NCI-H82 treated with DMSO at 0.1 percent for 48 hours (cell line): ENCODE results near the gene TTC38.
"Not testable (repeated sequence)": the region's sequence is repeated elsewhere in the genome, so short reads cannot be mapped to it uniquely, and the experiment has no call there.

ENCODE experiments used
- DNase-seq: peaks from one replicate; lab custom pipeline; 2025; ENCODE audit not compliant: unreplicated experiment; lab: John Stamatoyannopoulos, UW

TTC38 gene

DNA sequence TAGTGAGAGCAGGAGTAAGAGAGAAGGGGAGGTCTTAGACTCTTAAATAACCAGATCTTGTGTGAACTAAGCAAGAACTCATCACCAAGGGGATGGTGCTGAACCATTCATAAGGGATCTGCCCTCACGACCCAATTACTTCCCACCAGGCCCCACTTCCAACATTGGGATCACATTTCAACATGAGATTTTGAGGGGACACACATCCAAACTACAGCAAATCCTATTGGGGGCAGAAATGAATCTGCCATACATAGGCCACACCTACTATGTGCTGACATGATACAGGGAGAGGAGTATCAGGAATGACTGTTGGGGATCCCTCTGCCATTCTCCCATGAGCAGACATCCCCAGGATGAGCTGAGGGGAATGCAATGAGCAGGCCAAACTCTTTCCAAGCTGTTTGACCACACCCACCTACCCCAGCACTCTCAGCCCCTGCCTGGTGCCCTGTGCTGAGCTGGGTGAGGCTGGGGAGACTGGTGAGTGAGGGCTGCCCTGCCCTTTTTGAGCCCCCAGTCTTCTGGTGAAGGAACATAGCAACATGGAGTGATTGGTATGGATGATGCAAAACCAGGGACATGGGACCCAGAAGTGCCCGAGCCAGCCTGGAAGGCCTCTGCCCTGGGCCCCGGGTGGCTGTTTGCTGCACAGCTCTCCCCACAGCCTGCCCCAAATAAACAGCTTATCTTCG, 27.6 kb downstream of the TTC38 start:
- DNase-seq, result no peak

- DNase-seq, result peak; percentile 79
Measured at GRCh38 chr22:46296257-46297150, 28.7 kb downstream of the TTC38 start, which contains the start of gene GTSE1. Gene GTSE1 (plus strand): TSS chr22:46296870. CDS start chr22:46297401, 531 bp downstream.

DNA sequence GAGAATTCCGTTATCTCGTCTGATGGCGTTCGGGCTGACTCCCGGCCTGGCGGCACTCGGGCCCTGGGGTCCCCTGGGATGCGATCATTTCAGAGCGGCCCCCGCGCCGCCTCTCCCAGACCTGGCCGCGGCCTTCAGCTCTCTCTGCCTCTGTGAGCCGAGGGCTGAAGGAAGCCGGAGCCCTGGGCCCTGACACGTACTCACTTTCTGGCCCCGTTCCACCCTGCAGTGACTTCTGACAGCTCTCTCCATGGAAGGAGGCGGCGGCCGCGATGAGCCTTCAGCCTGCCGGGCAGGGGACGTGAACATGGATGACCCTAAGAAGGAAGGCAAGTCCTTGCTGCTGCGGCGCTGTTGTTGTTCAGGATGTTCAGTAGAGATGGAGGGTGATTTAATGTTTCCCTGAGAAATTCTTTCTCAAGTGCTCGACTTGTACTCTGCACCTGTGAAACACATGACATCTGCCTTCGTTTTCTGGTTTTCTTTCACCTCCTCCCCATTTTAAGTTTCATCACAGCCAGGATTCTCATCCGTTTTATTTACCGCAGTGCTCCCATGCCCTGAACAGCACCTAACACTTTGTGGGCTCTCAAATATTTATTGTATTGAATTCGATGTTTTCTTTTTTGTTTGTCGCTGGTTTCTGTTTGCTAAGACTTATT, 29.5 kb downstream of the TTC38 start:
- no peak for DNase-seq

GRCh38 chr22:46299101-46299500, 31.3 kb downstream of the TTC38 start:
- DNase-seq, result no peak

GRCh38 chr22:46300491-46300890, 32.7 kb downstream of the TTC38 start:
- no peak for DNase-seq

DNA sequence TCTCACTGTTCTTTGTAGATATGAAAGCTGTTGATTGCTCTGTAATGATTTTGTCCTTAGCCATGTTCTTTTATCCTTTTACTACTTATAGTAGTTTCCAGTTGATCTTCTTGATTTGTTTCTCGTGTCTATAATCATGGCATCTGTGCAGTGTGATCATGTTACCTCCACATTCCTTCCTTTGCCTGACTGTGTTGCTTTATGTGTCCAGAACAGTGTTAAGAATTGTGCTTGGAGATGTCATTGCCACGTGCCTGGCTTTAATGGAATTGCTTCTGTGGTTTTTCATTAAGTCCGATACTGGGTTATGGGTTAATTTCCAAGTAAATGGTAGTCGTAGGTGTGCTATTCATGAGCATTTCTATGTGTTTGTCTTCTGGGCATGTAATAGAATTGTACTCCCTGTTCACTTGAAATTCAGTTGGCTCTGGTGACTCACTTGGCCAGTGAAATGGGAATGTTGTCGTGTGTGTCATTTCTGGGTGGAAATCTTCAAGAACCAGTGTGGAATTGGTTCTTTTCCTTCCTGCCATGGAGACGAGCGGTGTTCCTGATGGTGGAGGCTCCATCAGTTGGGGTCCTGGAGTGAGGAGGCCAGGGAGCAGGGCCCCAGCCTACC, 35.6 kb downstream of the TTC38 start:
- no peak for DNase-seq

DNA sequence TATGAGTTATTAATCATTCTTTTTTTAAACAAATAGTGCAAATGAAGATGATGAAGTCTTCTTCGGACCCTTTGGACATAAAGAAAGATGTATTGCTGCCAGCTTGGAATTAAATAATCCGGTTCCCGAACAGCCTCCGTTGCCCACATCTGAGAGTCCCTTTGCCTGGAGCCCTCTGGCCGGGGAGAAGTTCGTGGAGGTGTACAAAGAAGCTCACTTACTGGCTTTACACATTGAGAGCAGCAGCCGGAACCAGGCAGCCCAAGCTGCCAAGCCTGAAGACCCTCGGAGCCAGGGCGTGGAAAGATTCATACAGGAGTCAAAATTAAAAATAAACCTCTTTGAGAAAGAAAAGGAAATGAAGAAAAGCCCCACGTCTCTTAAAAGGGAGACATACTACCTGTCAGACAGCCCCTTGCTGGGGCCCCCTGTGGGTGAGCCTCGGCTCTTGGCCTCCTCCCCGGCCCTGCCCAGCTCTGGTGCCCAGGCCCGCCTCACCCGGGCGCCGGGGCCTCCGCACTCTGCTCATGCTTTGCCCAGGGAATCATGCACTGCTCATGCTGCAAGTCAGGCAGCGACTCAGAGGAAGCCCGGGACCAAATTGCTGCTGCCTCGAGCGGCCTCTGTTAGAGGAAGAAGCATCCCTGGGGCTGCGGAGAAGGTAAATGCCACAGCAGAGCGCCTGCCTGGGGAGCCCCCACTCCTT, 40.6 kb downstream of the TTC38 start:
- DNase-seq, result no peak

DNA sequence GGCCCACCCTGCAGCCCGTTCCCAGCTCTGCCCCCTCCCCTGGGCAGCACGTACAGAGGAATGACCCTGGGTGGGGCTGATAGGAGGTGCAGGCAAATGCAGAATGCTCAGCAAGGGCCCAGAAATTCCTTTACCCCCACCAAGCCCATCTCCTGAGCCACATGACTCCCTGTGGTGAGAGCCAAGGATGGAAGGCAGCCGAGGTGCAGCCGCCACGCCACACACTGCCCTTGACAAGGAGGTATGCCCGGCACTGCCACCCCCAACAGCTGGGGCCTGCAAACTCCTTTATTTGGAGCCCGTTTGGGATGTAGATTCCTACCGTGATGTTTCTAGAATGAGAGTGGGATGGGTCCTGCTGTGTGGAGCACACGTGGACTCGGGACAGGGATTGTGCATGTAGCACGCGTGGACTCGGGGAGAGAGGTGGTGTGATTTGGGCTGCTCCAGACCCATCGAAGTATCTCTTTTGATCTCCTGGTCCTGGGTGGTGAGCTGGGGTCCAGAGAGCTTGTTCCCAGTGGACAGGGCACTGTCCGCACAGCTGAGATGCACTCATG, 41.8 kb downstream of the TTC38 start:
- DNase-seq, result no peak

GRCh38 chr22:46312056-46312455, 44.2 kb downstream of the TTC38 start:
- no peak for DNase-seq

GRCh38 chr22:46312848-46313247, 45.0 kb downstream of the TTC38 start:
- DNase-seq, result not testable (repeated sequence)

- no peak for DNase-seq
Measured at GRCh38 chr22:46315976-46316375, 48.2 kb downstream of the TTC38 start.

GRCh38 chr22:46317646-46318045, 49.8 kb downstream of the TTC38 start:
- no peak for DNase-seq

DNA sequence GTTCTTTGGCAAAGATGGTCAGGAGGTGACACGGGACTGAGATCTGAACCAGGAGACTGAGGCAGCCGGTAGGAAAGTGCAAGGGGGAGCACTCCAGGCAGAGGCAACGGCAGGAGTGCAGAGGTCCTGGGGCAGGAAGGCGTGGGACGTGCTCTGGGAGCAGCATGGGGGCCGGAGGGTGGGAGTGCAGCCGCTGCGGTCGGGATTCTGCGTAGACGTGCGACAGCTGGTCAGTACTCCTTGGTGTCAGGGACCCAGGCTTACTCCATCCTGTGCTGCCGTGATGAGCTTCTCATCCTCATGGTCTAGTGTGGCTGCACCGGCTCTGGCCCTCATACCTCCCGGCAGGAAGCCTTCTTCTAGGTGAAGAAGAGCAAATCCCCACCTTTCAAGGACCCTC, 50.8 kb downstream of the TTC38 start:
- no peak for DNase-seq

- no peak for DNase-seq
Measured at GRCh38 chr22:46319319-46319718, 51.5 kb downstream of the TTC38 start.

- DNase-seq, result no peak
Measured at GRCh38 chr22:46320166-46320710, 52.4 kb downstream of the TTC38 start.

DNA sequence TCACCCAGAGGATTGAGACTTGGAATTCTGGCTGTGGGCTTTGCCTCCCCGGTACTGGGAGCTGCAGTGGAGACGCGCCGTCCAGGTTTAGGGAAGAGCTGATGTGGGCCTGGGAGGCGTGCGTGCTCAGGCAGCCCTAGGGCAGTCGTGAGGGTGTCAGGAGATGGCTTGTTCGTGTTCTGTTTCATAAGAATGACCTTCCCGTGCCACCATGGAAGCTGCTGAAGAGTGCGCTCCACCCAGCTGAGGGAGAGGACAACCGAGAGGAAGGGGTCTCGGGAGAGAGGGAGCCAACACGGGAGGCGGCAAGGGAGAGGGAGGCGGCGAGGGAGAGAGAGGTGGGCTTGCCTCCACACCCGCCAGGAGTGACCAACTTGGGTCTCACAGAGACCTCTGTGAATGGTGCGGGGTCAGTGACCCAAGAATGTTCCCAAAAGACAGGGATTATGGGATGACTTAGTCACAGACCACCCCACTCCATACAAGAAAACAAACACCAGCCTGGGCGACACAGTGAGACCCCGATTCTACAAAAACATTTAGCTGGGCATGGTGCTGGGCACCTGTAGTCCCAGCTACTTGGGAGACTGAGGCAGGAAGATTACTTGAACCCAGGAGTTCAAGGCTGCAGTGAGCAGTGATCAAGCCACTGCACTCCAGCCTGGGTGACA, 53.0 kb downstream of the TTC38 start:
- DNase-seq, result no peak

GRCh38 chr22:46322711-46323110, 54.9 kb downstream of the TTC38 start:
- no peak for DNase-seq

DNA sequence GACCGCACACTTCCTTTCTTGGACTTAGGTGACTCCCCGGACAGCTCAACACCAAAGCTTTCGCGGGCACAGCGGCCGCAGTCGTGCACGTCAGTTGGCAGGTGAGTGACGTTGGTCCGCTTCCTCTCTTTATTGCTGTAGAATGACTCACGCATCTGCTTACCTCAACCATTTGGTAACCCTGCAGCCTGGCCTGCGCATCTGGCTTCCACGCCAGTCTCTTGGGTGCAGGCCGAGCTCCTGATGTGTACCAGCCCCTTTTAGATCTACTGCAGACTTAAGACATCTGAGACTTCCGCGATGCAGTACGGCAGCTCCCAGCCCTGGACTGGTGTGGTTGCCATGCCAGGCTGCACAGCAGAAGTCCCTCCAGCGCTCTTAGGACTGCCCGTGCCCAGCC, 55.4 kb downstream of the TTC38 start:
- no peak for DNase-seq

DNA sequence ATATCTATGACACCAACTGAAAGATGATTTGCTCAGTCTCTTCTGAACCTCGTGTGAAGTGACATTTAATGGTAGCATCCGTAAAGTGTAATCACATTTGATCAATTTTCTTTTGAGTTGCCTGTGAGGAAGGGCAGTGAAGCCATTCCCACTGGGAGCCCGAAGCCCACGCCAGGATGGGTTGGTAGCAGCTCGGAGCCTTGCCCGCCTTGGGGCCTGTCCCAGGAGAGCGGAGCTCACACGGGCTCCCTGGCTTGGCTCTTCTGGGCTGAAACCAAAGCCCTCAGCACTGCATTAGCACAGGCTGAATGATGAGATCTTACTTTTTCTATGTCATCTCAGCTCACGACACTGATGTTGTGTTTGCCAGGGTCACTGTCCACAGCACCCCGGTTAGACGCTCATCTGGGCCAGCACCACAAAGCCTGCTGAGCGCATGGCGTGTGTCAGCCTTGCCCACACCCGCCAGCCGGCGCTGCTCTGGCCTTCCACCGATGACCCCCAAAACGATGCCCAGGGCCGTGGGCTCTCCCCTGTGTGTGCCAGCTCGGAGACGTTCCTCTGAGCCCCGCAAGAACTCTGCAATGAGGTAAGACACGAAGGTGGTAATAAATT, 58.4 kb downstream of the TTC38 start:
- DNase-seq, result no peak
